Transverse colon (tissue), 4 donors: Measurements from ENCODE around the gene CCDC167. TPM values are rescaled to one million over a fixed set of nuclear protein-coding genes. Genes with fewer than 3 reads are reported as not detected.

ENCODE experiments used
- DNase-seq: peaks from one replicate; pipeline ENCODE4 v3.0.0-alpha.2; 2019
- H3K27ac ChIP-seq, 4 donors: fragments of 200-600 bp; sonication (generic); 2 replicates each; pipeline ENCODE4 v1.5.1; 2016 to 2018; ENCODE audit warnings: inconsistent platforms in 4 of 4
- H3K27me3 ChIP-seq: fragments of 200-600 bp; sonication (generic); 2 replicates; pipeline ENCODE4 v1.5.1; 2017; ENCODE audit warnings: inconsistent platforms
- H3K36me3 ChIP-seq, 4 donors: fragments of 200-600 bp; sonication (generic); 2 replicates each; pipeline ENCODE4 v1.5.1; 2017 to 2019; ENCODE audit warnings: inconsistent platforms in 4 of 4
- H3K4me1 ChIP-seq, 4 donors: fragments of 200-600 bp; sonication (generic); 2 replicates each; pipeline ENCODE4 v1.5.1; 2017 to 2020; ENCODE audit warnings: inconsistent platforms in 4 of 4
- H3K4me3 ChIP-seq, 4 donors: fragments of 200-600 bp; sonication (generic); 1 replicate in 1 of 4; 2 replicates in 3 of 4; pipeline versions ENCODE4 v1.5.1 to v1.6.1; 2017 to 2019; ENCODE audit warnings: inconsistent platforms in 4 of 4
- H3K9me3 ChIP-seq, 2 donors: fragments of 200-600 bp; sonication (generic); 2 replicates each; pipeline ENCODE4 v1.5.1; 2017 to 2019; ENCODE audit warnings: inconsistent platforms in 2 of 2
- CTCF ChIP-seq, 5 experiments: fragments of 200-600 bp in 3 of 5; fragments of 450-650 bp in 2 of 5; sonication (generic) in 3 of 5; IDR thresholded peaks; 1 replicate in 2 of 5; 2 replicates in 3 of 5; pipeline ENCODE4 v1.5.1; 2016 to 2017; ENCODE audit warnings: antibody characterized with exemption in 5 of 5, inconsistent platforms in 3 of 5, mild to moderate bottlenecking in 2 of 5, moderate library complexity in 1 of 5
- EP300 ChIP-seq: sonication (generic); formaldehyde crosslinking; IDR thresholded peaks from one replicate; pipeline ENCODE4 v1.6.1; 2017; ENCODE audit warnings: antibody characterized with exemption, low read depth
- POLR2A ChIP-seq: fragments of 450-650 bp; IDR thresholded peaks from one replicate; pipeline ENCODE4 v1.6.1; 2016; ENCODE audit warnings: antibody characterized with exemption, mild to moderate bottlenecking, moderate library complexity
- POLR2AphosphoS5 ChIP-seq, 3 donors: sonication (generic); formaldehyde crosslinking; IDR thresholded peaks; one replicate each; pipeline ENCODE4 v1.6.1; 2016; ENCODE audit warnings: antibody characterized with exemption in 3 of 3
- WGBS, 2 donors: methylation state at CpG; one replicate each; pipeline ENCODE4 v1.1.5; 2018; ENCODE audit warnings: low coverage in 1 of 2; 5-methylcytosine and 5-hydroxymethylcytosine counted together
- in situ Hi-C, 4 donors: fragments of 200-750 bp; cut with MboI; loops; one replicate each; pipeline versions ENCODE4 v1.15.0 to v1.15.1; 2017; ENCODE audit warnings: low sequenced_read_pairs in 3 of 4, low pct_ligation_motif_present in 1 of 4, low pct_unique_long_range_greater_than_20kb in 1 of 4
- intact Hi-C: fragments of 100-400 bp; cut with DNase I; formaldehyde crosslinking; loops from one replicate; pipeline ENCODE4 v1.15.1; 2023; ENCODE audit warnings: low total_unique reads
- total RNA-seq, 4 donors: library from RNA; depleted of rRNA; stranded (reverse); fragments of >200 nt; gene quantifications; one replicate each; pipeline ENCODE4 v1.1.0, GENCODE V29; 2016

Gene CCDC167
- total RNA-seq, 4 donors from 2014 or later: 16.9 to 21.8 TPM; not detected in 2

GRCh38 chr6:37530297-37530696 lies 30.6 kb upstream of the CCDC167 start:
- Histone ChIP-seq H3K27ac (no peak overlapping the region), H3K36me3 (no peaks in the 10 kb centered on the region), H3K27me3 (peaks cover 76% of the 10 kb centered on the region), H3K4me1 (peaks cover 0 to 2% (median under 1%) of the 10 kb centered on the region in 4 donors), H3K9me3 (no peaks in the 10 kb centered on the region), H3K4me3 (no peak overlapping the region)
- in situ Hi-C loops: no loop called here
- WGBS, 2 donors: 40 to 73% methylated on average over 3 to 5 of the region's 5 CpGs
- no peak for DNase-seq
- TF ChIP-seq CTCF (IDR thresholded peaks at IDR 0.05) (no peak), POLR2A (no peak), EP300 (no peak), POLR2AphosphoS5 (IDR thresholded peaks at IDR 0.05) (no peak)
- intact Hi-C loops: no loop called here

GRCh38 chr6:37528541-37528940 lies 28.8 kb upstream of the CCDC167 start:
- H3K4me3 ChIP-seq: no peak overlapping the region
- WGBS, 2 donors: 64% methylated on average over 8 of the region's 8 CpGs; no CpG with 5 or more reads in 1 of the 2 donors
- intact Hi-C loops (loop anchor here (10.0 kb wide), 1 partner anchor 1306 kb away; no protein-coding TSS in a partner anchor), in situ Hi-C loops (no loop called here)
- no peak for DNase-seq
- H3K4me1 ChIP-seq: no peaks in the 10 kb centered on the region
- peaks cover 58% of the 10 kb centered on the region for H3K27me3 ChIP-seq
- H3K27ac ChIP-seq: no peak overlapping the region
- no peaks in the 10 kb centered on the region for H3K9me3 ChIP-seq
- H3K36me3 ChIP-seq: no peaks in the 10 kb centered on the region
- no peak for TF ChIP-seq CTCF (IDR thresholded peaks at IDR 0.05)
- no peak for TF ChIP-seq EP300
- no peak for TF ChIP-seq POLR2A
- TF ChIP-seq POLR2AphosphoS5 (IDR thresholded peaks at IDR 0.05): no peak

- Histone ChIP-seq H3K9me3 (no peaks in the 10 kb centered on the region), H3K4me1 (no peaks in the 10 kb centered on the region), H3K27me3 (peaks cover 41% of the 10 kb centered on the region), H3K4me3 (no peak overlapping the region), H3K27ac (no peak overlapping the region), H3K36me3 (no peaks in the 10 kb centered on the region)
- DNase-seq: no peak
- TF ChIP-seq EP300: no peak
- TF ChIP-seq POLR2A: no peak
- no peak for TF ChIP-seq POLR2AphosphoS5 (IDR thresholded peaks at IDR 0.05)
- no peak for TF ChIP-seq CTCF (IDR thresholded peaks at IDR 0.05)
- in situ Hi-C loops: no loop called here
- intact Hi-C loops: loop anchor here (10.0 kb wide), 1 partner anchor 1309 kb away; no protein-coding TSS in a partner anchor
- 48 to 63% methylated on average over 3 to 12 of the region's 12 CpGs for WGBS, 2 donors
Observed at GRCh38 chr6:37525460-37526357, 26.0 kb upstream of the CCDC167 start.

GRCh38 chr6:37524970-37525318 lies 25.3 kb upstream of the CCDC167 start:
- no peak overlapping the region for H3K27ac ChIP-seq
- intact Hi-C loops: loop anchor here (10.0 kb wide), 1 partner anchor 1310 kb away; no protein-coding TSS in a partner anchor
- WGBS, 2 donors: 82% methylated on average over 4 of the region's 4 CpGs; no CpG with 5 or more reads in 1 of the 2 donors

More at GRCh38 chr6:37524970-37525318, 25.3 kb upstream of the CCDC167 start:
- no peak for DNase-seq
- in situ Hi-C loops: no loop called here
- no peak overlapping the region for H3K4me3 ChIP-seq
- no peaks in the 10 kb centered on the region for H3K4me1 ChIP-seq
- TF ChIP-seq POLR2A (no peak), EP300 (no peak), POLR2AphosphoS5 (IDR thresholded peaks at IDR 0.05) (no peak), CTCF (IDR thresholded peaks at IDR 0.05) (no peak)
- H3K27me3 ChIP-seq: peaks cover 35% of the 10 kb centered on the region
- H3K9me3 ChIP-seq: no peaks in the 10 kb centered on the region
- no peaks in the 10 kb centered on the region for H3K36me3 ChIP-seq
